HG03139 (cell line): ENCODE results near the gene RRP7A.
"Not testable (repeated sequence)": the region's sequence is repeated elsewhere in the genome, so short reads cannot be mapped to it uniquely, and the experiment has no call there.

Experiments
- ATAC-seq: cut with Tn5 transposase; IDR thresholded peaks from one replicate; pipeline ENCODE4 v1.9.1; 2021; ENCODE audit not compliant: unreplicated experiment

Gene RRP7A

GRCh38 chr22:42536166-42536565, 16.6 kb upstream of the RRP7A start:
- ATAC-seq, result no peak

GRCh38 chr22:42535082-42535731, 15.6 kb upstream of the RRP7A start:
- ATAC-seq, result not testable (repeated sequence)

DNA sequence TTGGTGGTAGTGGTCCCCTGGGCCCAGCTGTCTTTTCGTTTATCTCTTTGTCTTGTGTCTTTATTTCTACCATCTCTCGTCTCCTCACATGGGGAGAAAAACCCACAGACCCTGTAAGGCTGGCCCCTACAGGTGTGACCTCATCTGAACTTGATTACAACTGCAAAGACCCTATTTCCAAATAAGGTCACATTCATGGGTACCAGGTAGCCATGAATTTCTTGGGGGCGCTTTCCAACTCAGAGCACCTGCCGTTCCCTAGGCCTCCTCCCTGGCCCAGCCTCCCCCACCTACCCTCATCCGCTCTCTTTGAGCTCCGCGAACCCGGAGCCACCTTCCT, 14.0 kb upstream of the RRP7A start:
- no peak for ATAC-seq

GRCh38 chr22:42531401-42532084, 11.9 kb upstream of the RRP7A start:
- ATAC-seq, result not testable (repeated sequence)

DNA sequence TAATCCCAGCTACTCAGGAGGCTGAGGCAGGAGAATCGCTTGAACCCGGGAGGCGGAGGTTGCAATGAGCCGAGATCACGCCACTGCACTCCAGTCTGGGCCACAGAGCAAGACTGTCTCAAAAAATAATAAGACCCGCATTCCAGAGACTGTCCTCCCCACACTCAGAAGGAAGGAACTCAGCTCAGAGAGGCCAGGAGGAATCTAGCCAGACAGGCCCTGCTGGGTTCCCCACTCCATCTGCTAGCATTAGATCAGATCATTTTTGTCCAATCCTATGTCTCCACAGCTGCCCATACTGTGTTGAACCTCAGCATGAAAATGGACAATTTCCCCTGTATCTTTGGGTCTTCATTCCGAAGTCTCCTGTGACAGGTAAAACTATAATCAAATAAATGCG, 9.8 kb upstream of the RRP7A start:
- not testable (repeated sequence) for ATAC-seq

DNA sequence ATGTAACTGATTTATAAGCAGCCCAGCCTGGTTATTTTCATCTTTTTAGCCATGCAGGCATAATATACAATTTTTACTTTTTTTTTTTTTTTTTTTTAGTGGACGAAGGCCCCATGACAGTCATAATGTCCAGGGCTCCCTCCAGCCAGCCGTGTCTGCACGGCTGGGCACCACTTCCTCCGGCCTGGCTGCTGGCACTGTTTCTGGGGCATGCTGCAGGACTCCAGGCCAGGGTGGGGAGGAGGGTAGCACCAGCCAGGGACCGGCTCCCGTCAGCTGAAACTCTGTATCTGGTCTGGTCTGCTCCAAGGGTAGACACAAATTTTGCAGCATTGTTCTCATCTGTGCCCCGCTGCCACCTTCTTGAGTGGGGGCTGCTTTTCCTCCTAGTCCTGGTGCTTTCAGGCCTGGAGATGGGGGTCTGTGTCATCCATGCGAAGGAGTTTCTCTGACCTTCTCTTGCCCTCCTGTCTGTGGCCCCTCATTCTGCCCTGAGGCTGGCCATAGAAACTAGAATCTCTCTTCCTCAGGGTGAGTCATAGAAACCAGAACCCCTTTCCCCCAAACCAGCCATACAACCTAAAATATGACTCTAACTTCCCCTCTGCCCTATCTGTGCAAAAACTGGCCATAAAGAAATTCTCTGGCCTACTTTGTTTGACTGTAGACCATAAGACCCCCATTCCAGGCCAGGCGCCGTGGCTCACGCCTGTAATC, 9.2 kb upstream of the RRP7A start:
- no peak for ATAC-seq

- no peak for ATAC-seq
These were observed 3.0 kb upstream of the RRP7A start for GRCh38 chr22:42522546-42522945.

- ATAC-seq, result no peak
These were observed 1.6 kb upstream of the RRP7A start for GRCh38 chr22:42521228-42521546.

GRCh38 chr22:42518638-42519524, 715 bp downstream of the RRP7A start:
- peak; percentile 26 for ATAC-seq

DNA sequence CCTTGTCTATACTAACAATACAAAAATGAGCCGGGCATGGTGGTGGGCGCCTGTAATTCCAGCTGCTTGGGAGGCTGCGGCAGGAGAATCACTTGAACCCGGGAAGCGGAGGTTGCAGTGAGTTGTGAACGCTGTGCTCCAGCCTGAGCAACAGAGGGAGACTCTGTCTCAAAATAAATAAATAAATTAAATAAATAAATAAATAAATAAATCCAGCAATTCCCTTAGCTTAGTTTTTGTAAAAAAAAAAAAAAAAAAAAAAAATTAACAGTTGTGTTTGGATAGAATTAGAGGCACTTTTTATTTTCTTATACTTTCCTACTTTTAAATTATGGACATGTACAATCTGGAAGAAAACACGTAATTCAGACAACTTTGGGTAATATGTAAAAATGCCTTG, 2.5 kb downstream of the RRP7A start:
- not testable (repeated sequence) for ATAC-seq

DNA sequence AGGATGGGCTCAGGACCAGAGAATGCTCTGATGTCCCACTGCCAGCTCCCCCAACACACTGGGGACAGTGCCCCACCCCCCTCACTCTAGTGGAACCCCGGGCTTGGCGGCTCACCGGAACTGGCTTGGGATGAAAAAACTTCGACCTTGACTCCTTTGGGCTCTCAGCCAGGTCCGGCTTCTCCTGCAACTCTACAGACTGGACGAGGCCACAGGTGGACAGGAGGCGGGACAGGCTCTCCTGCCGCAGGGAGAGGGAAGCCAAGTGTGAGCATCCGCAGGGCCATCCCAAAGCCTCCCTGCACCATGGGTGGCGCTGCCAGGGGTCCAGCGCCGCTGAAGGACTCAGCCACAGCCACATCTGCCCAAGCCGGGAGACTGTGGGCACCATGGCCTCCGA, 3.7 kb downstream of the RRP7A start:
- no peak for ATAC-seq

GRCh38 chr22:42515304-42515703, 4.3 kb downstream of the RRP7A start:
- not testable (repeated sequence) for ATAC-seq

- not testable (repeated sequence) for ATAC-seq
These were observed 5.3 kb downstream of the RRP7A start for GRCh38 chr22:42514331-42514730.

- ATAC-seq, result not testable (repeated sequence)
These were observed 7.2 kb downstream of the RRP7A start for GRCh38 chr22:42512273-42512990.

GRCh38 chr22:42511401-42511891, 8.2 kb downstream of the RRP7A start:
- ATAC-seq, result no peak

- ATAC-seq, result no peak
These were observed 10.0 kb downstream of the RRP7A start for GRCh38 chr22:42509548-42509947.

DNA sequence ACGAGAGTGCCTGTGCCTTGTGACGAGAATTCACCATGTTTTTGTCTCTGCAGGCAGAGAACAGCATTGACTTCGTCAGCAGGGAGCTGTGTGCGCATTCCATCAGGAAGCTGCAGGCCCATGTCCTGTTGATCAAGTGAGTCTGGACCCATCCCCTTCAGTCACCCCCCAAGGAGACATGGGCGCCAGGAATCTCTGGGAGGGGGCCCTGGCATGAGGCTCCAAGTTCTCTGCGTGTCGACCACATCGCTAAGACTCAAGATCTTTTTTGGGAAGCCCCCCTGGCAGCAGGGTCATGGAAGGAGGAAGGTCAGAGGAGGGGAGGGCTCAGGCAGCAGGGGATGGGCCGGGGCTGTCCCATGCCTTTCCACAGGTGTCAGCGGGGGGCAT, 10.6 kb downstream of the RRP7A start:
- not testable (repeated sequence) for ATAC-seq

GRCh38 chr22:42508327-42508974, 11.1 kb downstream of the RRP7A start:
- ATAC-seq, result not testable (repeated sequence)

DNA sequence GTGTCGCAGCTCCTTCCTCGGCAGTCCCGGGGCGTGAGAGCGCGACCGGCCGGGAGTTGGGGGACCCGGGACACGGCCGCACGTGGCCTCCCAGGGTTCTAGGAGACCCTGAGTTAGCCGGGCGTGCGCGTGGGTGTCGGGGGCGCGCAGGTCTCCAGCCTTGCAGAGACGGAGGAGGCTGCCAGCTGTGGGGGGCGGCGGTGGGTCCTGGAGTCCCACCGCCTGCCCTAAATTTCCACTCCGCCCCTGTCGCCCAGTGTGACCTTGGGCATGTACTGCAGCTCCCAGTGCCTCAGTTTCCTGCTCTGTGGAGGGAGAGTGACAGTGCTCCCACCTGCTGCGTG, 18.8 kb downstream of the RRP7A start:
- no peak for ATAC-seq

DNA sequence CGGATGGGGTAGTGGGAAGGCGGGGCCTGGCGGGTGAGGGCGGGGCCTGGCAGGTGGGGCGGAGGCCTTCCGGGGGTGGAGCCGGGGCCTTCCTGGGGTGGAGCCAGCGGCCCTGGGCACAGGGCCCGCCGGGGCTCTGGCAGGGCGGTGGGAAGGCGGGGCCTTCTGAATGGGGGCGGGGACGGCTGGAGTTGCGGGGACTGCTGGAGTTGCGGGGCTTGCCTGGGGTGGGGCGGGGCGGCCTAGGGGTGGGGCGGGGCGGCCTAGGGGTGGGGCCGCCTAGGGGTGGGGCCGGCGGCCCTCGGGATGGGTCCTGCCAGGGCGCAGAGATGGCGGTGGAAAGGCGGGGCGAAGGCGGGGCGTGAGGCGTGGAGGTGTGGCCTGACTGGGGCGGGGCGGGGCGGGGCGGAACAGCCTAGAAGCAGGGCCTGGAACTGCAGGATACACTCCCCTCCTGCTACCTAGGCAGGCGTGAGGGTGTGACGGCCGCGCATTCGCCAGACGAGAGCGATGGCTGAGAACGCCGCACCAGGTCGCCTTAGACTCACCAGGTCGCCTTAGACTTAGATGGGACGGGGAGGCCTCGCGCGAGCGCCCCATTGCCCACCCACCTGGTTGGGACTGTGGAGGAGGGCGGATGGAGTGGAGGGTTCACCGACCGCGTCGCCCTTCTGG, 19.3 kb downstream of the RRP7A start:
- ATAC-seq, result peak; percentile 76
